ENCODE measurements around the gene MSH5.
A peak's percentile ranks its signal among the peaks of the same experiment; 100 is the strongest.

The MSH5 gene

DNA sequence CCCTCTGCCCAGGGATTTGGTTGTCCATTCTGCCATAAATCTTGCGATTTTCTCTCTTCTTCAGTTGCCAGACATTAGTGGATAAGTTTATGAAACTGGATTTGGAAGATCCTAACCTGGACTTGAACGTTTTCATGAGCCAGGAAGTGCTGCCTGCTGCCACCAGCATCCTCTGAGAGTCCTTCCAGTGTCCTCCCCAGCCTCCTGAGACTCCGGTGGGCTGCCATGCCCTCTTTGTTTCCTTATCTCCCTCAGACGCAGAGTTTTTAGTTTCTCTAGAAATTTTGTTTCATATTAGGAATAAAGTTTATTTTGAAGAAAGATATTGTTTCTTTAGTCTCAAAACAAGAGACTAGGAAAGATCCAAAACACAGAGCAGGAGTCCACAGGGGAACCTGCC is 22.6 kb downstream of the MSH5 start, which contains the start of gene SAPCD1:
Gene SAPCD1, plus strand, starts transcription at position 301 of the 400 bp plus-strand sequence. CDS start 399 bp downstream, outside the sequence.
- DNase-seq (ENCODE audit: insufficient read length, low spot score): no peak
- FAIRE-seq: no peak
- TF ChIP-seq, protein P1, sequence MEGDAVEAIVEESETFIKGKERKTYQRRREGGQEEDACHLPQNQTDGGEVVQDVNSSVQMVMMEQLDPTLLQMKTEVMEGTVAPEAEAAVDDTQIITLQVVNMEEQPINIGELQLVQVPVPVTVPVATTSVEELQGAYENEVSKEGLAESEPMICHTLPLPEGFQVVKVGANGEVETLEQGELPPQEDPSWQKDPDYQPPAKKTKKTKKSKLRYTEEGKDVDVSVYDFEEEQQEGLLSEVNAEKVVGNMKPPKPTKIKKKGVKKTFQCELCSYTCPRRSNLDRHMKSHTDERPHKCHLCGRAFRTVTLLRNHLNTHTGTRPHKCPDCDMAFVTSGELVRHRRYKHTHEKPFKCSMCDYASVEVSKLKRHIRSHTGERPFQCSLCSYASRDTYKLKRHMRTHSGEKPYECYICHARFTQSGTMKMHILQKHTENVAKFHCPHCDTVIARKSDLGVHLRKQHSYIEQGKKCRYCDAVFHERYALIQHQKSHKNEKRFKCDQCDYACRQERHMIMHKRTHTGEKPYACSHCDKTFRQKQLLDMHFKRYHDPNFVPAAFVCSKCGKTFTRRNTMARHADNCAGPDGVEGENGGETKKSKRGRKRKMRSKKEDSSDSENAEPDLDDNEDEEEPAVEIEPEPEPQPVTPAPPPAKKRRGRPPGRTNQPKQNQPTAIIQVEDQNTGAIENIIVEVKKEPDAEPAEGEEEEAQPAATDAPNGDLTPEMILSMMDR (IDR thresholded peaks at IDR 0.05; ENCODE audit: insufficient read depth, missing control alignments): no peak

DNA sequence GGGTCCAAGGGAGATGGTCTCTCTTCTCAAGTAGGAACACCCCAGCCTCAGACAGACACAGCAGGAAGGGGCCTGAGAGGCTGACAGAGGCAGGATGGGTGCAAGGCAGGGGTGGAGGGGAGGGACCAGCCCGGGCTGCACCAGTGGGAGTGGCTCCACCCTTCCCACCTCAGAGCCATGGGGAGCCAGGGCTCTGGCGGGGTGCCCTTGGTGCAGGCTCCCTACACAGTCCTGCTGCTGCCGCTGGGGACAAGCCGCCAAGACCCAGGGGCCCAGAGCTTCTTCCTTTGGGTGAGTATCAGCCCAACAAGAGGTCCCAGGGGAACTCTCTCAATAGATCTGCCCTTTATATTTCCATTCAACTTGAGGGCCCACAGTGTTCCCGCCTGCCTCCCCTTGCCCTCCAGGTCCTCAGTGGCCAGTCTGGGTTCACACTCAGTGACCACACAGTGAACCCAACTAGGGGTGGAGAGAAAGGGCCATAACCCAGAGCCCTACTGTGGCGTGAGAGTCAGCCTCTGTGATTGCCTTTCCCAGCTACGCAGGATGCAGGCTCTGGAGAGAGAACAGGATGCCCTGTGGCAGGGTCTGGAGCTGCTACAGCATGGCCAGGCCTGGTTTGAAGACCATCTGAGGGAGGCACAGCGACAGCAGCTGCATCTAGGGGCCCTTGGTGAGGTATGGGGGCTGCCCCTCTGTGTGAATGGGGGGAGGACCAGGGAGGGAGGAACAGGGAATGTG is 23.2 kb downstream of the MSH5 start:
- FAIRE-seq (no peak), DNase-seq (ENCODE audit: insufficient read length, low spot score) (no peak)
- TF ChIP-seq, protein P1 (IDR thresholded peaks at IDR 0.05; ENCODE audit: insufficient read depth, missing control alignments): no peak

DNA sequence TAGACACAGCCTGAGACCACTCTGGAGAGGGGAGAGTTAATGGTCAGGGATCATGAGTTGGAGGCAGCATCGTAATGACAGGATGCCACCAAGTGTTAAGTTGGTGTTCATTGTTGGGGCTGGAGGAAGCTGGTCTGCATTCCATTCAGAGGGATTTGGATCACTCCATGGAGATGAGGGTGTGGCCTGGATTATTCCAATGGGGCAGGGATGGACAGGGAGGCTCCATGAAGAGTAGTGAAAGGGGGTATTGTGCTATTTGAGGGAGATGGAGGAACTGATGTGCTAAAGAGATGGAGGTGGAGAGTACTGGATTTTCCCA is 23.8 kb downstream of the MSH5 start:
- DNase-seq (ENCODE audit: insufficient read length, low spot score) (no peak), FAIRE-seq (no peak)
- TF ChIP-seq, protein P1 (IDR thresholded peaks at IDR 0.05; ENCODE audit: insufficient read depth, missing control alignments): peak; percentile 12

DNA sequence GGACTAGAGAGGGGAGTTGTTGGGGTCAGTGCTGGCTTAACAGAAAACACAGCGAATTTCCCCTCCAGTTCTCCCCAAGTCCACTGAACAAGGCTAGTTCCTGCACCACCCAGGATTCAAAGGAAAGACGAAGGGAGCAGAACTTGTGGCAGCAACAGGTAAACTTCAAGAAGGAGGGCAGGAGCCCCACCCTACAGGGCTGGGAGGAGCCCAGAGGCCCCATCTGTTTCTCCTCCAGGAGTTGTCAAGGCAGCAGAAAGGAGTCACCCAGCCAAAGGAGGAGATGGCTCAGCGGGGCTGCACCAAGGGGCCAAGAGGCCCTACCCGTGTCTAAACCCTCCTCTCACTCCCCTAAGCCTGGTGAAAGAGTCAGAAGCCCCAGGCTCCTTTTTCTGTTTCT is 24.4 kb downstream of the MSH5 start:
- TF ChIP-seq, protein P1 (IDR thresholded peaks at IDR 0.05; ENCODE audit: insufficient read depth, missing control alignments): no peak
- FAIRE-seq: no peak
- no peak for DNase-seq (ENCODE audit: insufficient read length, low spot score)

DNA sequence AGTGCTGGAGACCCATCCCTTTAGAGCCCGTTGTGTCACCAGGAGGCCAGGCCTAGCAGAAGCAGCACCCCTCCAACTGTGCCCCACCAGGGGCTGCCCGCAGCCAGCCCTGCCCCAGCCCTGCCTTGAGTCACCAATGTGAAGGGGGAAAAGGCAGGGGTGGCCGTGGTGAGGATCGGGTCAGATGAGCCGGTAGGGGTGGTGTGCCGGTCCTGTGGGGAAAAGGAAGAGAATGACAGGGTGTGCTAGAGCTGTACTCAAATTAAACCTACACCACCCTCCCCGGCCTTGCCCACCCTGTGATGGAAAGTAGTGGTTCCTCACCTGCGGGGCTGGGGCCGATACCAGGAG is 25.7 kb downstream of the MSH5 start:
- TF ChIP-seq, protein P1 (IDR thresholded peaks at IDR 0.05; ENCODE audit: insufficient read depth, missing control alignments): no peak
- DNase-seq (ENCODE audit: insufficient read length, low spot score) (no peak), FAIRE-seq (no peak)

DNA sequence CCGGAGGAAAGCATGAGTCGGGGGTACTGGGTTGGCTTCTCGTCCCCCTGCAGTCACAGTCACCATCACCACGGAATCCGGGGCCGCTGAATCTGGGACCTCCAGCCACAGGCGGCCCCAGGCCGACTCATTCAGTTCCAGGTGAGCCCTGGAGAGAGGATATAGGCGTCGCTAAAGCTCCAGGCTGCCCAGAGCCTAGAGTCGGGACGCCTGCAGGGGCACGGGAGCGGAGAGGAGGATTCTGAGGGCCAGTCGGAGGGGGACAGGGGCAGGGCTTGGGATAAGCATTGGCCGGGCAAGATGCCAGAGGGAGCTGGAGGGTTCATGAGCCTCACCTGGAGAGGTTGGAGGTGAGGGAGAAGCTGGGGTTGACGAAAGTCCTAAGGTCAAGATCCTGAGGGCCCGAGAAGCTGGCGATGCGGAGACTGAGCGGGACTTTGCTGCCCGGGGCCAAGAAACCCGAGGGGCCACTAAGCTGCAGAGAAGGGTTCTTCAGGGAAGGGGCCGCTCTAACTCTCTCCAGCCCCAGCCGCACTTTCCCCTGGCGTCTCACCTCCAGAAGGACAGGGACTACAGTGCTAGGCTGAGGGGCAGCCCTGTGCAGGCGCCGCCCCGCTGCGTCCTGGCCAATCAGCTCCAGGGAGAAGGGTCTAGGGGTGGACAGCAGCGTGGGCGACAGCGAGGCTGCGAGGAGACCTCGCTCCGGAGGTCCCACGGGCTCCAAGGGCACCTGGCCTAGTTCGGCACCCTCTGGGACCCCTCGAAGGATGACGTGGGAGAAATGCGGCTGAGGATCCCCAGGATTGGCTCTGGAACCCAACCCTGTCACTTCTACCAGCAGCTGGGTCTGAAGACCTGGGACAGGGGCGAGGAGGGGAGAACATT is 26.3 kb downstream of the MSH5 start:
- DNase-seq (ENCODE audit: insufficient read length, low spot score) (no peak), FAIRE-seq (no peak)
- TF ChIP-seq, protein P1 (IDR thresholded peaks at IDR 0.05; ENCODE audit: insufficient read depth, missing control alignments): no peak
